OCI-LY1 (cell line): ENCODE data around the gene DHRS4L2.
"Not testable (repeated sequence)": the region's sequence is repeated elsewhere in the genome, so short reads cannot be mapped to it uniquely, and the experiment has no call there.

Source experiments
- H2AFZ ChIP-seq: fragments of 200-600 bp; sonication (generic), shearing (Covaris generic); 2 replicates; pipeline ENCODE4 v1.6.0; 2014; ENCODE audit warnings: antibody characterized with exemption, mild to moderate bottlenecking, low read length
- H3F3A ChIP-seq: fragments of 200-600 bp; sonication (generic), shearing (Covaris generic); 2 replicates; pipeline ENCODE4 v1.6.0; 2014; ENCODE audit warnings: mild to moderate bottlenecking, antibody characterized with exemption, low read length, moderate library complexity; ENCODE audit not compliant: insufficient read depth
- H3K27ac ChIP-seq: fragments of 200-600 bp; sonication (generic); 2 replicates; pipeline ENCODE4 v1.5.1; 2014; ENCODE audit warnings: low read length, mixed run types, mild to moderate bottlenecking, low read depth; ENCODE audit not compliant: poor library complexity, severe bottlenecking
- H3K27me3 ChIP-seq: fragments of 200-600 bp; sonication (generic); 2 replicates; pipeline ENCODE4 v1.6.0; 2014; ENCODE audit warnings: antibody characterized with exemption, mild to moderate bottlenecking, low read length, moderate library complexity; ENCODE audit not compliant: insufficient read depth
- H3K36me3 ChIP-seq: fragments of 200-600 bp; sonication (generic); 2 replicates; pipeline ENCODE4 v1.6.1; 2014; ENCODE audit warnings: mild to moderate bottlenecking, antibody characterized with exemption, low read length, moderate library complexity, mixed read lengths; ENCODE audit not compliant: insufficient read depth
- H3K4me1 ChIP-seq: fragments of 200-600 bp; sonication (generic); 2 replicates; pipeline ENCODE4 v1.5.1; 2014; ENCODE audit warnings: mild to moderate bottlenecking, low read length, moderate library complexity; ENCODE audit not compliant: insufficient read depth, severe bottlenecking
- H3K4me2 ChIP-seq: fragments of 200-600 bp; sonication (generic), shearing (Covaris generic); 2 replicates; pipeline ENCODE4 v1.6.1; 2014; ENCODE audit warnings: low read length
- H3K4me3 ChIP-seq: fragments of 200-600 bp; sonication (generic); 2 replicates; pipeline ENCODE4 v1.5.1; 2014; ENCODE audit warnings: low read length, low read depth, mild to moderate bottlenecking, mixed read lengths; ENCODE audit not compliant: poor library complexity, severe bottlenecking
- H3K79me2 ChIP-seq: fragments of 200-600 bp; shearing (Covaris generic); 2 replicates; pipeline ENCODE4 v1.6.1; 2016; ENCODE audit warnings: mixed run types, low read length, mixed read lengths; ENCODE audit not compliant: insufficient read depth
- H3K9ac ChIP-seq: fragments of 200-600 bp; sonication (generic), shearing (Covaris generic); 2 replicates; pipeline ENCODE4 v1.6.1; 2014; ENCODE audit warnings: mild to moderate bottlenecking, low read length, mixed read lengths
- H3K9me2 ChIP-seq: fragments of 200-600 bp; sonication (generic), shearing (Covaris generic); 2 replicates; pipeline ENCODE4 v1.6.1; 2014; ENCODE audit warnings: low read depth, mild to moderate bottlenecking, low read length, mixed read lengths
- H3K9me3 ChIP-seq: fragments of 200-600 bp; shearing (Covaris generic); 2 replicates; pipeline ENCODE4 v1.6.1; 2014; ENCODE audit warnings: low read length, mixed read lengths
- H4K20me1 ChIP-seq: fragments of 200-600 bp; sonication (generic), shearing (Covaris generic); 2 replicates; pipeline ENCODE4 v1.6.0; 2016; ENCODE audit warnings: mild to moderate bottlenecking, low read length; ENCODE audit not compliant: insufficient read depth
- EZH2 ChIP-seq: fragments of 200-600 bp; sonication (generic), shearing (Covaris generic); IDR thresholded peaks from 2 replicates; pipeline ENCODE4 v1.8.0; 2017; ENCODE audit warnings: borderline replicate concordance, mixed run types, mild to moderate bottlenecking, antibody characterized with exemption, low read length, moderate library complexity, mixed read lengths
- TF ChIP-seq, protein P1 (sequence below): fragments of 200-600 bp; sonication (generic), shearing (Covaris generic); IDR thresholded peaks from 2 replicates; pipeline ENCODE4 v1.5.1; 2017; ENCODE audit warnings: mild to moderate bottlenecking, antibody characterized with exemption, low read length, moderate library complexity, mixed read lengths

DHRS4L2 gene

GRCh38 chr14:23988607-23989363, at the start of gene DHRS4L2:
Gene DHRS4L2 (plus strand): TSS chr14:23988929. CDS start chr14:23988948, 19 bp downstream.
- H3K9me3 ChIP-seq, H3K27me3 ChIP-seq, H3K9me2 ChIP-seq, H3K36me3 ChIP-seq, H3K79me2 ChIP-seq, H4K20me1 ChIP-seq, H3F3A ChIP-seq, H2AFZ ChIP-seq: not testable (repeated sequence)
- H3K4me3 ChIP-seq = peak within 1 kb of the TSS; percentile 72
- peak within 1 kb of the TSS; percentile 66 for H3K27ac ChIP-seq
- H3K4me1 ChIP-seq = peaks cover 19% of the 10 kb centered on the region
- peak within 1 kb of the TSS; percentile 84 for H3K9ac ChIP-seq
- H3K4me2 ChIP-seq = peak within 1 kb of the TSS; percentile 89

- Histone ChIP-seq H3F3A (no peaks in the 10 kb centered on the region), H2AFZ (no peak overlapping the region), H3K9ac (no peak overlapping the region), H3K9me2 (no peaks in the 10 kb centered on the region), H3K79me2 (no peaks in the 10 kb centered on the region), H3K4me2 (no peak overlapping the region), H4K20me1 (no peaks in the 10 kb centered on the region), H3K27ac (no peak overlapping the region), H3K27me3 (no peaks in the 10 kb centered on the region), H3K36me3 (no peaks in the 10 kb centered on the region), H3K9me3 (no peaks in the 10 kb centered on the region), H3K4me3 (no peak overlapping the region), H3K4me1 (no peaks in the 10 kb centered on the region)
- no peak for TF ChIP-seq EZH2
- TF ChIP-seq, protein P1, sequence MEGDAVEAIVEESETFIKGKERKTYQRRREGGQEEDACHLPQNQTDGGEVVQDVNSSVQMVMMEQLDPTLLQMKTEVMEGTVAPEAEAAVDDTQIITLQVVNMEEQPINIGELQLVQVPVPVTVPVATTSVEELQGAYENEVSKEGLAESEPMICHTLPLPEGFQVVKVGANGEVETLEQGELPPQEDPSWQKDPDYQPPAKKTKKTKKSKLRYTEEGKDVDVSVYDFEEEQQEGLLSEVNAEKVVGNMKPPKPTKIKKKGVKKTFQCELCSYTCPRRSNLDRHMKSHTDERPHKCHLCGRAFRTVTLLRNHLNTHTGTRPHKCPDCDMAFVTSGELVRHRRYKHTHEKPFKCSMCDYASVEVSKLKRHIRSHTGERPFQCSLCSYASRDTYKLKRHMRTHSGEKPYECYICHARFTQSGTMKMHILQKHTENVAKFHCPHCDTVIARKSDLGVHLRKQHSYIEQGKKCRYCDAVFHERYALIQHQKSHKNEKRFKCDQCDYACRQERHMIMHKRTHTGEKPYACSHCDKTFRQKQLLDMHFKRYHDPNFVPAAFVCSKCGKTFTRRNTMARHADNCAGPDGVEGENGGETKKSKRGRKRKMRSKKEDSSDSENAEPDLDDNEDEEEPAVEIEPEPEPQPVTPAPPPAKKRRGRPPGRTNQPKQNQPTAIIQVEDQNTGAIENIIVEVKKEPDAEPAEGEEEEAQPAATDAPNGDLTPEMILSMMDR = no peak
These were observed 49.0 kb upstream of the DHRS4L2 start for GRCh38 chr14:23939607-23940326.

- Histone ChIP-seq H2AFZ (no peak overlapping the region), H3K9ac (no peak overlapping the region), H3K9me3 (no peaks in the 10 kb centered on the region), H3K9me2 (no peaks in the 10 kb centered on the region), H4K20me1 (no peaks in the 10 kb centered on the region), H3K36me3 (no peaks in the 10 kb centered on the region), H3K27me3 (no peaks in the 10 kb centered on the region), H3K79me2 (no peaks in the 10 kb centered on the region), H3K4me1 (no peaks in the 10 kb centered on the region), H3K4me3 (no peak overlapping the region), H3F3A (no peaks in the 10 kb centered on the region), H3K27ac (no peak overlapping the region), H3K4me2 (no peak overlapping the region)
- TF ChIP-seq EZH2 = no peak
- TF ChIP-seq, protein P1 = no peak
These were observed 47.5 kb upstream of the DHRS4L2 start for GRCh38 chr14:23941230-23941629.
